Measurements from ENCODE around the gene CLTC. TPM values are rescaled to one million over a fixed set of nuclear protein-coding genes. Genes with fewer than 3 reads are reported as not detected.
"Not testable (repeated sequence)": the region's sequence is repeated elsewhere in the genome, so short reads cannot be mapped to it uniquely, and the experiment has no call there.

Gene CLTC
- polyA plus RNA-seq, 1 donor = 128 TPM

- no peak for DNase-seq (ENCODE audit: low read depth)
These were observed 14.1 kb downstream of the CLTC start for GRCh38 chr17:59633658-59634359.

GRCh38 chr17:59634632-59635541 is 15.2 kb downstream of the CLTC start:
- no peak for DNase-seq (ENCODE audit: low read depth)

GRCh38 chr17:59637611-59638310 is 18.1 kb downstream of the CLTC start:
- DNase-seq (ENCODE audit: low read depth) = no peak

- DNase-seq (ENCODE audit: low read depth) = no peak
These were observed 18.9 kb downstream of the CLTC start for GRCh38 chr17:59638553-59638952.

GRCh38 chr17:59641799-59642484 is 22.2 kb downstream of the CLTC start:
- no peak for DNase-seq (ENCODE audit: low read depth)

- no peak for DNase-seq (ENCODE audit: low read depth)
These were observed 22.9 kb downstream of the CLTC start for GRCh38 chr17:59642565-59642964.

- no peak for DNase-seq (ENCODE audit: low read depth)
These were observed 23.8 kb downstream of the CLTC start for GRCh38 chr17:59643159-59644140.

GRCh38 chr17:59647288-59647687 is 27.6 kb downstream of the CLTC start:
- no peak for DNase-seq (ENCODE audit: low read depth)

- DNase-seq (ENCODE audit: low read depth) = no peak
These were observed 30.2 kb downstream of the CLTC start for GRCh38 chr17:59649886-59650285.

GRCh38 chr17:59650642-59651041 is 30.9 kb downstream of the CLTC start:
- DNase-seq (ENCODE audit: low read depth) = no peak

- no peak for DNase-seq (ENCODE audit: low read depth)
These were observed 31.7 kb downstream of the CLTC start for GRCh38 chr17:59651346-59651745.

GRCh38 chr17:59652119-59652518 is 32.4 kb downstream of the CLTC start:
- no peak for DNase-seq (ENCODE audit: low read depth)

GRCh38 chr17:59656624-59657023 is 36.9 kb downstream of the CLTC start:
- not testable (repeated sequence) for DNase-seq (ENCODE audit: low read depth)

GRCh38 chr17:59666235-59666634 is 46.5 kb downstream of the CLTC start:
- DNase-seq (ENCODE audit: low read depth) = no peak

GRCh38 chr17:59668816-59669215 is 49.1 kb downstream of the CLTC start:
- no peak for DNase-seq (ENCODE audit: low read depth)

- DNase-seq (ENCODE audit: low read depth) = no peak
These were observed 49.7 kb downstream of the CLTC start for GRCh38 chr17:59669411-59669810.

- DNase-seq (ENCODE audit: low read depth) = no peak
These were observed 50.2 kb downstream of the CLTC start for GRCh38 chr17:59669944-59670343.

- no peak for DNase-seq (ENCODE audit: low read depth)
These were observed 51.7 kb downstream of the CLTC start for GRCh38 chr17:59671386-59671785.

- DNase-seq (ENCODE audit: low read depth) = no peak
These were observed 55.5 kb downstream of the CLTC start for GRCh38 chr17:59675231-59675630.

GRCh38 chr17:59676716-59677115 is 57.0 kb downstream of the CLTC start:
- no peak for DNase-seq (ENCODE audit: low read depth)

- DNase-seq (ENCODE audit: low read depth) = no peak
These were observed 59.2 kb downstream of the CLTC start for GRCh38 chr17:59678918-59679317.

Measured in forelimb muscle (tissue), 1 donor.